HL-60 (cell line): Measurements from ENCODE around the gene OSBPL10.
"Not testable (repeated sequence)": the region's sequence is repeated elsewhere in the genome, so short reads cannot be mapped to it uniquely, and the experiment has no call there.

ENCODE experiments used
- GABPA ChIP-seq: IDR thresholded peaks from 2 replicates; pipeline ENCODE4 v1.6.1; 2012; ENCODE audit warnings: low read depth
- POLR2AphosphoS5 ChIP-seq: IDR thresholded peaks from 2 replicates; pipeline ENCODE4 v1.6.1; 2012; ENCODE audit warnings: low read depth
- TF ChIP-seq, protein P1 (sequence below): IDR thresholded peaks from one replicate; pipeline ENCODE4 v1.5.1; 2011; ENCODE audit warnings: low read length, control low read depth, inconsistent platforms; ENCODE audit not compliant: insufficient read depth
- TF ChIP-seq, protein P2 (sequence below): IDR thresholded peaks from 2 replicates; pipeline ENCODE4 v1.6.1; 2012; ENCODE audit warnings: low read depth; ENCODE audit not compliant: insufficient replicate concordance

DNA sequence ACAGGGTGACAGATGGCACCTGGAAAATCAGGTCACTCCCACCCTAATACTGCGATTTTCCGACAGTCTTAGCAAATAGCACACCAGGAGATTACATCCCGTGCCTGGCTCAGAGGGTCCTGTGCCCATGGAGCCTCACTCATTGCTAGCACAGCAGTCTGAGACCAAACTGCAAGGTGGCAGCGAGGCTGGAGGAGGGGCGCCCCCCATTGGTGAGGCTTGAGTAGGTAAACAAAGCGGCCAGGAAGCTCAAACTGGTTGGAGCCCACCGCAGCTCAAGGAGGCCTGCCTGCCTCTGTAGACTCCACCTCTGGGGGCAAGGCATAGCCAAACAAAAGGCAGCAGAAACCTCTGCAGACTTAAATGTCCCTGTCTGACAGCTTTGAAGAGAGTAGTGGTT, 29.6 kb upstream of the OSBPL10 start:
- TF ChIP-seq, protein P1, sequence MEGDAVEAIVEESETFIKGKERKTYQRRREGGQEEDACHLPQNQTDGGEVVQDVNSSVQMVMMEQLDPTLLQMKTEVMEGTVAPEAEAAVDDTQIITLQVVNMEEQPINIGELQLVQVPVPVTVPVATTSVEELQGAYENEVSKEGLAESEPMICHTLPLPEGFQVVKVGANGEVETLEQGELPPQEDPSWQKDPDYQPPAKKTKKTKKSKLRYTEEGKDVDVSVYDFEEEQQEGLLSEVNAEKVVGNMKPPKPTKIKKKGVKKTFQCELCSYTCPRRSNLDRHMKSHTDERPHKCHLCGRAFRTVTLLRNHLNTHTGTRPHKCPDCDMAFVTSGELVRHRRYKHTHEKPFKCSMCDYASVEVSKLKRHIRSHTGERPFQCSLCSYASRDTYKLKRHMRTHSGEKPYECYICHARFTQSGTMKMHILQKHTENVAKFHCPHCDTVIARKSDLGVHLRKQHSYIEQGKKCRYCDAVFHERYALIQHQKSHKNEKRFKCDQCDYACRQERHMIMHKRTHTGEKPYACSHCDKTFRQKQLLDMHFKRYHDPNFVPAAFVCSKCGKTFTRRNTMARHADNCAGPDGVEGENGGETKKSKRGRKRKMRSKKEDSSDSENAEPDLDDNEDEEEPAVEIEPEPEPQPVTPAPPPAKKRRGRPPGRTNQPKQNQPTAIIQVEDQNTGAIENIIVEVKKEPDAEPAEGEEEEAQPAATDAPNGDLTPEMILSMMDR, result not testable (repeated sequence)
- TF ChIP-seq POLR2AphosphoS5, GABPA: not testable (repeated sequence)
- TF ChIP-seq, protein P2, sequence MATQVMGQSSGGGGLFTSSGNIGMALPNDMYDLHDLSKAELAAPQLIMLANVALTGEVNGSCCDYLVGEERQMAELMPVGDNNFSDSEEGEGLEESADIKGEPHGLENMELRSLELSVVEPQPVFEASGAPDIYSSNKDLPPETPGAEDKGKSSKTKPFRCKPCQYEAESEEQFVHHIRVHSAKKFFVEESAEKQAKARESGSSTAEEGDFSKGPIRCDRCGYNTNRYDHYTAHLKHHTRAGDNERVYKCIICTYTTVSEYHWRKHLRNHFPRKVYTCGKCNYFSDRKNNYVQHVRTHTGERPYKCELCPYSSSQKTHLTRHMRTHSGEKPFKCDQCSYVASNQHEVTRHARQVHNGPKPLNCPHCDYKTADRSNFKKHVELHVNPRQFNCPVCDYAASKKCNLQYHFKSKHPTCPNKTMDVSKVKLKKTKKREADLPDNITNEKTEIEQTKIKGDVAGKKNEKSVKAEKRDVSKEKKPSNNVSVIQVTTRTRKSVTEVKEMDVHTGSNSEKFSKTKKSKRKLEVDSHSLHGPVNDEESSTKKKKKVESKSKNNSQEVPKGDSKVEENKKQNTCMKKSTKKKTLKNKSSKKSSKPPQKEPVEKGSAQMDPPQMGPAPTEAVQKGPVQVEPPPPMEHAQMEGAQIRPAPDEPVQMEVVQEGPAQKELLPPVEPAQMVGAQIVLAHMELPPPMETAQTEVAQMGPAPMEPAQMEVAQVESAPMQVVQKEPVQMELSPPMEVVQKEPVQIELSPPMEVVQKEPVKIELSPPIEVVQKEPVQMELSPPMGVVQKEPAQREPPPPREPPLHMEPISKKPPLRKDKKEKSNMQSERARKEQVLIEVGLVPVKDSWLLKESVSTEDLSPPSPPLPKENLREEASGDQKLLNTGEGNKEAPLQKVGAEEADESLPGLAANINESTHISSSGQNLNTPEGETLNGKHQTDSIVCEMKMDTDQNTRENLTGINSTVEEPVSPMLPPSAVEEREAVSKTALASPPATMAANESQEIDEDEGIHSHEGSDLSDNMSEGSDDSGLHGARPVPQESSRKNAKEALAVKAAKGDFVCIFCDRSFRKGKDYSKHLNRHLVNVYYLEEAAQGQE, result not testable (repeated sequence)
